HG02678 (cell line): ENCODE data around the gene C1orf159.

Source experiments
- ATAC-seq: cut with Tn5 transposase; IDR thresholded peaks from one replicate; pipeline ENCODE4 v1.9.1; 2021; ENCODE audit warnings: mild to moderate bottlenecking, moderate library complexity; ENCODE audit not compliant: unreplicated experiment

Gene C1orf159

DNA sequence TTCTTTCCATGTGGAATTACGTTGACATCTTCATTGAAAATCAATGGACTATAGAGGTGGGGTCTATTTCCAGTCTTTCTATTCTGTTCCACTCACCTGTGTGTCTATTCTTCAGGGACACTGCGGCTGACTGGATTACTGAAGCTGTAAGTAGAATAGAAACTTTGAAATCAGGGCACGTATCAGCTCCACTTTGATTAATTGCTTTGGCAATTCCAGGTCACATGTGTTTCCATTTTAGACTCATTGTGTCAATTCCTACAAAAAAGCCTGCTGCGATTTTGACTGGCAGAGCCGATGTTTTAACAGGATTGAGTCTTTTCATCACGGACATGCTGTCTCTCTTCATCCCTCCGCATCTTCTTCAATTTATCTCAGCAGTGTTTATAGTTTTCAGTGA lies 20.9 kb downstream of the C1orf159 start:
- no peak for ATAC-seq

GRCh38 chr1:1093610-1093943 lies 22.3 kb downstream of the C1orf159 start:
- ATAC-seq: no peak

DNA sequence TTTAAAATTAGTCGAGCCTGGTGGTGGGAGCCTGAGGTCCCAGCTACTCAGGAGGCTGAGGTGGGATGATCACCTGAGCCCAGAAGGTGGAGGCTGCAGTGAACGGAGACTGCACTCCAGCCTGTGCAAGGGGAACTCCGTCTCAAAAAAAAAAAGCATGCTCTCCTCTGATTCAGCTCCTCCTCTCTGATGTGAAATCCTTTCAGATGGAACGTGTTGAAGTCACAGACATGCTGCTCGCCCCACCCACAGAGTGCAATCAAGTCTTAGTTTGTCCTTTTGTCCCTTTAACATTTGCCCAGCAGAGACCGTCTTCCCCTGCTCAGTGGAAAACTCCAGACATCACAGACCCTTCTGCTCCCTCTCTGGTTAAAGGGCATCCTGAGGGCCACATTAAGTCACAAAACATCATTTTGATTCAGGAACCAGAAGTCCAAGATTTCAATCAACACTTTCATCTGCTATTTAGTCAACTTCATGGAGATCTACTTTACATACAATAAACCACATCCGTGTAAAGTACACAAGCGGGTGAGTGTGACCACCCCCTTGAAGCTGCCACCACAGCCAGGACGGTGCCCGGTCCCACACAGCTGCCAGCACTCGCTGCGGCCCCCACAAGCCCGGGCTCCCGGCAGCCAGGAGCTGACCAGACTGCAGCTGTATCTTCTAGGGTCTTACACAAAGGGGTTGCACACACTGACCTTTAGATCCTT lies 22.8 kb downstream of the C1orf159 start:
- no peak for ATAC-seq

DNA sequence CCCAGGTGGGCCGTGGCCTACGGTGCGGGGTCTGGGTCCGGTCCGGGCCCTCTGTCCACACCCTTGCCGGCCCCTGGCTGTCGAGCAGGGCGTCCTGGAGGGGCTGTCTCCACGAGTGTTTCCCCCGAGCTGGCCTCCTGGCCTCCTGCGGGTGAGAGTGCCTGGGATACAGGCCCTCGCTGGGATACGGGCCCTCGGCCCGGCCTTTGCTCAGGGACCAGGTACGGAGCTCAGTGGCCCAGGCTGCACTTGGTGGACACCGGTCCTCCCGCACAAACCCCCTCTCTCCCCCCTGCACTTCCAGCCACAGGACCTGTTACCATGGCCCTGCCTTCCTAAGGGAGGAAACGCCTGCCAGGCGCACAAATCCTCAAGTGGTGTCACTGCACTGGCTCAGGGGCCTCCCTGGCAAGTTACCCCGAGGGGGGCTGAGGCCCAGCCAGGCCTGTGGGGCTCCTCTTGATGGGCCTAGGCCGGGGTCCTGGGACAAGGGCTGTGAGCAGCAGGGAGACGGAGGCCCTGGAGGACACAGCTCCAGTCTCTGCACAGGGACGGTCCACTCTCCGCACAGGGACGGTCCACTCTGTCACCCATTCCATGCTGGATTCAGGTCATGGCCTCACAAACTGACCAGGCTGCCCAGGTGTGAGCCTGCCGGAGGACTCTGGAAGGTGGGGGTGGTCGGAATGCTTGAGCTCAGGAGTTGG lies 23.6 kb downstream of the C1orf159 start:
- no peak for ATAC-seq

GRCh38 chr1:1091344-1092148 lies 24.3 kb downstream of the C1orf159 start:
- ATAC-seq: no peak

GRCh38 chr1:1090424-1091343 lies 25.2 kb downstream of the C1orf159 start:
- no peak for ATAC-seq

DNA sequence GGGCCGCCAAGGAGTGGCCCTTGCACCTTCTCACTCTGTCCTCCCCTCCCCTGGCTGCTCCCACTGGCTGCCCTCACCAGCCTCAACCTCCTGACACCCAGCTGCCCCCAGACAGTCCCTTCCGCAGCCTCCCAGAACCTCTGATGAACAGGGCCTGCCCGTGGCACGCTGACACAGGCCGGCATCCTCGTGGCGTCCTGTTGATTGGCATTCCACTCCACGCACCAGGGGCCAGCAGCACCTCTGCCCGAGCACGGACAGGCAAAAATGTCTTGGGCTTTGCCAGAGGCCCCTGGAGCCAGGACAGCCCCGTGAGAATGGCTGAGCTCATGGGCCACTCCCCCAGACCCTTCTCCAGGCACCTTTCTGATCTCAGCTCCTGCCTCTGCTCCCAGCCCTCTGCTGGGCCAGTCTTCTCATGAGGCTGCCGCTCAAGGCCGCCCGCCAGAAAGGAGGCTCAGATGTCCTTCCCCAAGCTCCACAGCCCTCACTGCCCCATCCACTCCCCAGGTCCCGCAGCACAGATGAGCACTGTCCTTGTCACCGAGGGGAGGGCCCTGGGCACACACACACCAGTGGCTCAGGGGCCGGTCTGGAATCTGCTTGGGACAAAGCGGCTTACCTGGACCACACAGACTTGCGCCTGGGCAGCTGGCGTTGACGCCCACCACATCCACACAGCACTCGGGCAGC lies 26.0 kb downstream of the C1orf159 start:
- no peak for ATAC-seq

- no peak for ATAC-seq
Measured at GRCh38 chr1:1088801-1089680, 26.8 kb downstream of the C1orf159 start.

- ATAC-seq: no peak
Measured at GRCh38 chr1:1088029-1088800, 27.7 kb downstream of the C1orf159 start.

DNA sequence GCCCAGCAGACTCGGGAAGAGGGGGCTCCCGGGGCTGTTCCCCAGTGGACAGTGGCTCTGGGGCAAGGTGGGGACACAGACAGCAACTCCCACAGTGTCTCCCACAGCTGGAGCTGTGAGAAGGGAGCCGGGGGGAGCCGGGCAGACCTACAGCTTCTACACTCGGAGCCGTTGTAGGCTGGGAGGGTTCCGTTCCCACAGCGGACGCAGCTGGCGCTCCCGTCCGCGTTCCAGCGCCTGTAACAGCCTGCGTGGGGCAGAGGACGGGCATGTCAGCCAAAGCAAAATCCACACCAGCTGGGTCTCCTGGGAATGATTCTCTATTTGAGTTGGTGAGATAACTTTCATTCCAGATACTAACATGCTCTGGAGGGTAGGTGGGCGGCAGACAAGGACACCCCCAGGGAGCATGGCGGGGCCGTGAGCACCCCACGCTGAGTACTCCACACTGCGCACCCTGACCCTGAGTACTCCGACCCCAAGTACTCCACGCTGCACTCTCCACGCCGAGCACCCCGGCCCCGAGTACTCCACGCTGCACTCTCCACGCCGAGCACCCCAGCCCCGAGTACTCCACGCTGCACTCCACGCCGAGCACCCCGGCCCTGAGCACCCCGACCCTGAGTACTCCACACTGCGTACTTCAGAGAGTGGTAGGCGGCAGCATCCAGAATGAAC lies 28.4 kb downstream of the C1orf159 start:
- ATAC-seq: no peak

- no peak for ATAC-seq
Measured at GRCh38 chr1:1086911-1087341, 29.0 kb downstream of the C1orf159 start.

DNA sequence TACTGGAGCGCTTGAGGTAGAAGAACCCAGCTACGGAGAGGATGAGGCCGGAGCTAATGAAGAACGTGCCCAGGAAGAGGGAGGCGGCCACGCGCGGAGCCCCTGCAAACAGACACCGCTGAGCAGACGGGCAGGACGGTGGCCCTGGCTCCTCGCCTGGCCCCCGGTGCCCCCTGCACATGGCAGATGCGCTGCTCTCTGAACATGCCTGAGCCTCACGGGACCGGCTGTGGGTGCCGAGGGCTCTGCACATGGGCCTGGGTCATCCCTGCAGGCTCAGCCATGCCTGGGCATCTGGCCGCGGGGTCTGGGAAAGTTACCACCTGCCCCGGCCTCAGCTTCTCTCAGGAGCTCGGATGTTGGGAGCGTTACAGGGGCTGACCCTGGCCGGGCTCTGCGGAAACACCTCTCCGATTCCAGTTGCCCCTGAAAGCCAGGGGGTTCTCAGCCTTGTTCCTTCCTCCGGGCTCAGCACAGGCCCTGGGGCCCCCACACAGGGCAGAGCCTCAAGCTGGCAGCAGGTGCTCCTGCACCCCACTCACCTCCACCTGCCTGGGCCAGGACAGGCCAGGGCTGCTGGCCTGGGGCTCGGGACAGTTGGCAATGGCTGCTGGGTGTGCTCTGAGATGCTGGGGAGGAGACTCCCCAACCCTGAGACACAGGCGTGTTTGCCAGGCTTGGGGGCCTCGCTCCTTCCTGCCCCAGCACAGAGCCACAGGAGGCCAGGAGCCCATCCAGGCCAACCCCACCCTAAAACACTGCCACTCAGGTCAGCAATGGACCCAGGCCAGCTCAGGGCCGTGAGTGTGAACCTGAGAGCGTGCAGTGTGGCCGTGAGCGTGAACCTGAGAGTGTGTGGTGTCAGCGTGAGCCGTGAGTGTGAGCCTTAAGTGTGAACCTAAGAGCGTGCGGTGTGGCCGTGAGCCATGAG lies 29.7 kb downstream of the C1orf159 start:
- ATAC-seq: no peak

GRCh38 chr1:1085171-1085841 lies 30.6 kb downstream of the C1orf159 start:
- ATAC-seq: no peak

DNA sequence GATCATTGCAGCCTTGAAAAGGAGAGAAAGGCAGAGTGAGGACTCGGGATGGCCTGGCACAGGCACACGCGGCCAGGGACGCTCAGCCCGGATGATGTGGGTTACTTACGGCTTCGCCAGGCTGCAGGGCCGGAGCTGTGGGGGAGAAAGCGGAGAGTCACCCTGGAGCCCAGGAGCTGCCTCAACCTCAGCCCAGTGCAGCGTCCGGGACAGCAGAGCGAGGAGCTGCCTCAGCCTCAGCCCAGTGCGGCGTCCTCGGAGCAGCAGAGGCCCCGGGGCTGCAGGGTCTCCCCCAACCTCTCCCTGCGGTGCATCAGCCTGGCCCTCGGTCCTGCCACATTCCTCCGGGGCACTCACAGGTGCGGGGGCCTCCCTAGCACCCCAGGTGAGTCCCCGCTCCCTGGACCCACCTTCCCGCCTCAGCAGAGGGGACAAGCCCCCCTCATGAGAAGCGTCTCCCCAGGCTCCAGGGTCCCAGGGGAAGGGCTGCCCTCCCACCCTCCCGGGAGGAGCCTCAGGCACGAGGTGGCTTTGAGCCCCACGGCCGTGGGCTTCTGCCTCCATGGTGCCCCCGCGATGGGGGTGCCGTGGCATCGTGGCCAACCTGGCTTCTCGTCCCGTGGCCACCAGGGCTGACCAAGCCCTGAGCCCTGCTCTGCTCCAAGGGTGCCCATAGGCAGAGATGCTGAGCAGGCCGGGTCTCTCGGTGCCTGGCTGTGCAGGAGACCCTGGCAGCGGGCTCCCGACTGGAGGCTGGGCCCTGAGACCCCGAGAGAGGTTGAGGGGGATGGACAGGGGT lies 31.3 kb downstream of the C1orf159 start:
- no peak for ATAC-seq
